HG02943 (cell line): ENCODE measurements around the gene HBZ.
"Not testable (repeated sequence)": the region's sequence is repeated elsewhere in the genome, so short reads cannot be mapped to it uniquely, and the experiment has no call there.

Experiments
- ATAC-seq: cut with Tn5 transposase; IDR thresholded peaks from one replicate; pipeline ENCODE4 v1.9.1; 2021; ENCODE audit warnings: mild to moderate bottlenecking, low read depth, moderate library complexity; ENCODE audit not compliant: unreplicated experiment

HBZ gene

GRCh38 chr16:163696-164095, 11.3 kb downstream of the HBZ start:
- not testable (repeated sequence) for ATAC-seq

GRCh38 chr16:164134-164823, 11.8 kb downstream of the HBZ start:
- ATAC-seq = not testable (repeated sequence)

DNA sequence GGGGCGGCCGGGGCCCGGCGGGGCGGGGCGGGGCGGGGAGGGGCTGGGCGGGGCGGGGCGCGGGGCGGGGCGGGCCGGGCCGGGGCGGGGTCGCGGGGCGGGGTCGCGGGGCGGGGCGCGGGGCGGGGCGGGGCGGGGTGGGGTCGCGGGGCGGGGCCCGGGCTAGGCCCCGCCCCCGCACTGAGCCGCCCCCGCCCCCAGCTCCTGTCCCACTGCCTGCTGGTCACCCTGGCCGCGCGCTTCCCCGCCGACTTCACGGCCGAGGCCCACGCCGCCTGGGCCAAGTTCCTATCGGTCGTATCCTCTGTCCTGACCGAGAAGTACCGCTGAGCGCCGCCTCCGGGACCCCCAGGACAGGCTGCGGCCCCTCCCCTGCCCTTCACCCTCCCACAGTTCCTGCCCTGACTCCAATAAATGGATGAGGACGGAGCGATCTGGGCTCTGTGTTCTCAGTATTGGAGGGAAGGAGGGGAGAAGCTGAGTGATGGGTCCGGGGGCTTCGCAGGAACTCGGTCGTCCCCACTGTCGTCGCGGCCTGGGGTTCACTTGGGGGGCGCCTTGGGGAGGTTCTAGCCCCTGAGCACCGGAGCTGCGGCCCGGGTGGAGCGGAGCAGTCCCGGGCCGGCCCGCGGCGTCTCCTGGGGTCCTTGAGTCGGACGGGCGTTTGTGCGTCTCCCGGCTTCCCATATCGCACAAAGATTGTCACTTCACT, 12.5 kb downstream of the HBZ start:
- ATAC-seq = no peak

- ATAC-seq = no peak
Measured at GRCh38 chr16:165539-166374, 13.3 kb downstream of the HBZ start, which contains the start of gene HBM. Gene HBM (plus strand): TSS chr16:165978. CDS start chr16:165998, 20 bp downstream.

DNA sequence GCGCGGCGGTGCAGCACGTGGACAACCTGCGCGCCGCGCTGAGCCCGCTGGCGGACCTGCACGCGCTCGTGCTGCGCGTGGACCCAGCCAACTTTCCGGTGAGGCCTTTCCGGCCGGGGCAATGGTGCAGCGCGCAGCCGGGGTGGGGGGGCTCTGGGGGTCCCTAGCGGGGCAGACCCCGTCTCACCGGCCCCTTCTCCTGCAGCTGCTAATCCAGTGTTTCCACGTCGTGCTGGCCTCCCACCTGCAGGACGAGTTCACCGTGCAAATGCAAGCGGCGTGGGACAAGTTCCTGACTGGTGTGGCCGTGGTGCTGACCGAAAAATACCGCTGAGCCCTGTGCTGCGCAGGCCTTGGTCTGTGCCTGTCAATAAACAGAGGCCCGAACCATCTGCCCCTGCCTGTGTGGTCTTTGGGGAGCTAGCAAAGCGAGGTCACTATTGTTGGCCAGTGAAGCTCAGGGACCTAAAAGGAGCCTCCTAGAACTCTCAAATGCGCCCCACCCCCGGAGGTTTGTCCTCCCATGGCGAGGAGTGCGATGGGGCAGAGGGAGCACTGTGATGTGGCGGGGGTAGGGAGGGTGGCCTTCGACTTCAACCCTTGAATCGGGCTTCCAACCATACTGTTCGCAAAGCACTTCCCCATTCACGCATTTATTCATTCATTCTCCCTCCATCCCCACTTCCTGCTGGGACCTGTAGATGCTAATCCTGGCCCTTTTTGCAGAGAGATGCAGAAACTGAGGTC, 14.1 kb downstream of the HBZ start:
- ATAC-seq = no peak

DNA sequence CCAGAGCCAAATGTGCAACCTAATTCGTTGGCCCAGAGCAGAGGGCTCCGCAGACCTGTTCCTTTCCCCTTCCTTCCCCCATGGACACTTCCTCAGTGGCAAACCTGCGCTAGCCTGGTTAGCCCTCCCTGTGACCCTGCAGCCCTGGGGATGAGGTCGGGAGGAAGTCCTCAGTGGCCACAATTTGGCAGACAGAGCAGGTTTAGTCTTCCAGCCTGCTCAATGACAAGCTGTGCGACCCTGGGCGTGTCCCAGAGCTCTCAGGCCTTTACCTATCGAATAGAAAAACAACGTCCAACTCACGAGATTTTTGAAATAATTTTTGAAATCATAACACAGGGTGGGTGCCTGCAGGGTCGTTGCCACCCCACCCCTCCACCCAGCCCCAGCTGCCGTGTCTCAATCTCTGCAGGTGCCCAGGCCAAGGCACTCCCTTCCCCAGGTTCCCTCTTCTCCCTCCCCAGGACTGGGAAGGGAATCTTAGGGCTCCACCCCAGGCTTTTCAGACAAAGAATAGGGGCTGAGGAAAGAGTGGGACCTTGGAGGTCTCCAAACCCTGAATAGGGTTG, 14.8 kb downstream of the HBZ start:
- ATAC-seq = no peak

DNA sequence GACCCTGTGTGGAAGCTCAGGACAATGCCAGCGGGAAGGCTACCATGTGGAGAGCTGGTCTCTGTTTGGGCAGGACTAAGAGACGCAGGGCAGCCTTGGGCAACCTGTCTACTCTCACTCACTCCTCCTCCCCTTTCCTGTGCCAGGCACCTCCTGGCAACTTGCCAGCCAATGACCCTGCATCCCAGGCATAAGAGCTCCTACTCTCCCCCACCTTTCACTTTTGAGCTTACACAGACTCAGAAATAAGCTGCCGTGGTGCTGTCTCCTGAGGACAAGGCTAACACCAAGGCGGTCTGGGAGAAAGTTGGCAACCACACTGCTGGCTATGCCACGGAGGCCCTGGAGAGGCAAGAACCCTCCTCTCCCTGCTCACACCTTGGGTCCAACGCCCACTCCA, 16.0 kb downstream of the HBZ start:
- ATAC-seq = no peak

GRCh38 chr16:169014-169413, 16.6 kb downstream of the HBZ start:
- ATAC-seq = no peak

- ATAC-seq = not testable (repeated sequence)
Measured at GRCh38 chr16:170088-170507, 17.7 kb downstream of the HBZ start.

GRCh38 chr16:170788-171187, 18.3 kb downstream of the HBZ start:
- no peak for ATAC-seq

DNA sequence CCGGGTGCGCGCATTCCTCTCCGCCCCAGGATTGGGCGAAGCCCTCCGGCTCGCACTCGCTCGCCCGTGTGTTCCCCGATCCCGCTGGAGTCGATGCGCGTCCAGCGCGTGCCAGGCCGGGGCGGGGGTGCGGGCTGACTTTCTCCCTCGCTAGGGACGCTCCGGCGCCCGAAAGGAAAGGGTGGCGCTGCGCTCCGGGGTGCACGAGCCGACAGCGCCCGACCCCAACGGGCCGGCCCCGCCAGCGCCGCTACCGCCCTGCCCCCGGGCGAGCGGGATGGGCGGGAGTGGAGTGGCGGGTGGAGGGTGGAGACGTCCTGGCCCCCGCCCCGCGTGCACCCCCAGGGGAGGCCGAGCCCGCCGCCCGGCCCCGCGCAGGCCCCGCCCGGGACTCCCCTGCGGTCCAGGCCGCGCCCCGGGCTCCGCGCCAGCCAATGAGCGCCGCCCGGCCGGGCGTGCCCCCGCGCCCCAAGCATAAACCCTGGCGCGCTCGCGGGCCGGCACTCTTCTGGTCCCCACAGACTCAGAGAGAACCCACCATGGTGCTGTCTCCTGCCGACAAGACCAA, 20.0 kb downstream of the HBZ start, which contains the start of gene HBA2:
TSS of gene HBA2 (plus strand) at position 503 of the 568 bp plus-strand sequence. CDS start at position 540, 37 bp downstream.
- ATAC-seq = not testable (repeated sequence)

- ATAC-seq = not testable (repeated sequence)
Measured at GRCh38 chr16:173211-173854, 20.9 kb downstream of the HBZ start.

DNA sequence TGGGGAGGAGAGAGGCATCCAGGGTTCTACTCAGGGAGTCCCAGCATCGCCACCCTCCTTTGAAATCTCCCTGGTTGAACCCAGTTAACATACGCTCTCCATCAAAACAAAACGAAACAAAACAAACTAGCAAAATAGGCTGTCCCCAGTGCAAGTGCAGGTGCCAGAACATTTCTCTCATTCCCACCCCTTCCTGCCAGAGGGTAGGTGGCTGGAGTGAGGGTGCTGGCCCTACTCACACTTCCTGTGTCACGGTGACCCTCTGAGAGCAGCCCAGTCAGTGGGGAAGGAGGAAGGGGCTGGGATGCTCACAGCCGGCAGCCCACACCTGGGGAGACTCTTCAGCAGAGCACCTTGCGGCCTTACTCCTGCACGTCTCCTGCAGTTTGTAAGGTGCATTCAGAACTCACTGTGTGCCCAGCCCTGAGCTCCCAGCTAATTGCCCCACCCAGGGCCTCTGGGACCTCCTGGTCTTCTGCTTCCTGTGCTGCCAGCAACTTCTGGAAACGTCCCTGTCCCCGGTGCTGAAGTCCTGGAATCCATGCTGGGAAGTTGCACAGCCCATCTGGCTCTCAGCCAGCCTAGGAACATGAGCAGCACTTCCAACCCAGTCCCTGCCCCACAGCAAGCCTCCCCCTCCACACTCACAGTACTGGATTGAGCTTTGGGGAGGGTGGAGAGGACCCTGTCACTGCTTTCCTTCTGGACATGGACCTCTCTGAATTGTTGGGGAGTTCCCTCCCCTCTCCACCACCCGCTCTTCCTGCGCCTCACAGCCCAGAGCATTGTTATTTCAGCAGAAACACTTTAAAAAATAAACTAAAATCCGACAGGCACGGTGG, 21.7 kb downstream of the HBZ start:
- ATAC-seq = not testable (repeated sequence)

GRCh38 chr16:175011-175949, 22.8 kb downstream of the HBZ start:
- no peak for ATAC-seq

- ATAC-seq = not testable (repeated sequence)
Measured at GRCh38 chr16:176006-176405, 23.6 kb downstream of the HBZ start.

DNA sequence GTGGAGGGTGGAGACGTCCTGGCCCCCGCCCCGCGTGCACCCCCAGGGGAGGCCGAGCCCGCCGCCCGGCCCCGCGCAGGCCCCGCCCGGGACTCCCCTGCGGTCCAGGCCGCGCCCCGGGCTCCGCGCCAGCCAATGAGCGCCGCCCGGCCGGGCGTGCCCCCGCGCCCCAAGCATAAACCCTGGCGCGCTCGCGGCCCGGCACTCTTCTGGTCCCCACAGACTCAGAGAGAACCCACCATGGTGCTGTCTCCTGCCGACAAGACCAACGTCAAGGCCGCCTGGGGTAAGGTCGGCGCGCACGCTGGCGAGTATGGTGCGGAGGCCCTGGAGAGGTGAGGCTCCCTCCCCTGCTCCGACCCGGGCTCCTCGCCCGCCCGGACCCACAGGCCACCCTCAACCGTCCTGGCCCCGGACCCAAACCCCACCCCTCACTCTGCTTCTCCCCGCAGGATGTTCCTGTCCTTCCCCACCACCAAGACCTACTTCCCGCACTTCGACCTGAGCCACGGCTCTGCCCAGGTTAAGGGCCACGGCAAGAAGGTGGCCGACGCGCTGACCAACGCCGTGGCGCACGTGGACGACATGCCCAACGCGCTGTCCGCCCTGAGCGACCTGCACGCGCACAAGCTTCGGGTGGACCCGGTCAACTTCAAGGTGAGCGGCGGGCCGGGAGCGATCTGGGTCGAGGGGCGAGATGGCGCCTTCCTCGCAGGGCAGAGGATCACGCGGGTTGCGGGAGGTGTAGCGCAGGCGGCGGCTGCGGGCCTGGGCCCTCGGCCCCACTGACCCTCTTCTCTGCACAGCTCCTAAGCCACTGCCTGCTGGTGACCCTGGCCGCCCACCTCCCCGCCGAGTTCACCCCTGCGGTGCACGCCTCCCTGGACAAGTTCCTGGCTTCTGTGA, 24.3 kb downstream of the HBZ start, which contains the start of gene HBA1:
TSS of gene HBA1 (plus strand) at position 204 of the 906 bp plus-strand sequence. CDS start at position 241, 37 bp downstream.
- ATAC-seq = not testable (repeated sequence)
